ENCODE results near the gene B3GALT2. TPM values are rescaled to one million over a fixed set of nuclear protein-coding genes. Genes with fewer than 3 reads are reported as not detected.

B3GALT2 gene
- total and polyA plus RNA-seq, 10 of the 15 experiments (the other 5 are each of a cell fraction or from before 2014, with no cell fraction given): 0.10 to 0.25 (median 0.14) TPM; not detected in 7

GRCh38 chr1:193216920-193217319 is 30.5 kb upstream of the B3GALT2 start (continued):
- TF ChIP-seq USF1 (IDR thresholded peaks at IDR 0.05; ENCODE audit: borderline replicate concordance, extremely low read length, insufficient read depth, low read depth, low read length) (no peak), SIX5 (IDR thresholded peaks at IDR 0.05; ENCODE audit: low read depth, low read length, severe bottlenecking) (no peak), YBX1 (IDR thresholded peaks at IDR 0.05) (no peak), ZBED1 (IDR thresholded peaks at IDR 0.05; ENCODE audit: borderline replicate concordance) (no peak)

DNA sequence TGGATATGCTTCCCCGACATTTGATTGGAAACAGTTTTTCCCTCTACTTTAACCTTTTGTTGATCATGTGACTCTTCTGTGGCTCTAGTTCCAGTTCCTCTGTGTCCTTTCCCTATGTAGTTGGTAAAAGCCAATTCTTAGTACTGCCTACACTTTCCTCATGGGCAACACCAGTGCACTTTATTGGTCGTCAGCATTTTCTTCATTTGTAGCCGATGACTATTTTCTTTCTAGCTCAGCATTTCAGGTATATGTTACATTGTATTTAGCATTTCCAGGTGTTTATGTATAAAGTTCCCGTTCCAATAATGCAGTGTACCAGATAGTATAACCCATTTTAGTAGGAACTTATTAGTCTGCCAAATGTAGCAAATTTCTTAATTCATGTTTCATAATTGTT is 27.6 kb upstream of the B3GALT2 start:
- intact Hi-C loops (cut with micrococcal nuclease; ENCODE audit: unreplicated experiment): no loop called here
- no peak overlapping the region for H3K4me2 ChIP-seq (ENCODE audit: control insufficient read depth, insufficient read depth)
- 99% methylated on average over 4 of the region's 4 CpGs for WGBS (ENCODE audit: insufficient coverage, insufficient replicate concordance, low lambda C conversion rate, missing lambda C conversion rate)
- ATAC-seq: no peak
- ChIA-PET RAD21 (ENCODE audit: unreplicated experiment) (no interaction called here), POLR2A (no interaction called here), CTCF (no interaction called here), SMC1A (ENCODE audit: uncharacterized antibody, unreplicated experiment) (no interaction called here)
- no peak for DNase-seq (ENCODE audit: low read depth, low spot score)
- in situ Hi-C loops (cut with MboI): no loop called here
- TF ChIP-seq SMARCA5 (IDR thresholded peaks at IDR 0.05): no peak
- TF ChIP-seq, protein P1, sequence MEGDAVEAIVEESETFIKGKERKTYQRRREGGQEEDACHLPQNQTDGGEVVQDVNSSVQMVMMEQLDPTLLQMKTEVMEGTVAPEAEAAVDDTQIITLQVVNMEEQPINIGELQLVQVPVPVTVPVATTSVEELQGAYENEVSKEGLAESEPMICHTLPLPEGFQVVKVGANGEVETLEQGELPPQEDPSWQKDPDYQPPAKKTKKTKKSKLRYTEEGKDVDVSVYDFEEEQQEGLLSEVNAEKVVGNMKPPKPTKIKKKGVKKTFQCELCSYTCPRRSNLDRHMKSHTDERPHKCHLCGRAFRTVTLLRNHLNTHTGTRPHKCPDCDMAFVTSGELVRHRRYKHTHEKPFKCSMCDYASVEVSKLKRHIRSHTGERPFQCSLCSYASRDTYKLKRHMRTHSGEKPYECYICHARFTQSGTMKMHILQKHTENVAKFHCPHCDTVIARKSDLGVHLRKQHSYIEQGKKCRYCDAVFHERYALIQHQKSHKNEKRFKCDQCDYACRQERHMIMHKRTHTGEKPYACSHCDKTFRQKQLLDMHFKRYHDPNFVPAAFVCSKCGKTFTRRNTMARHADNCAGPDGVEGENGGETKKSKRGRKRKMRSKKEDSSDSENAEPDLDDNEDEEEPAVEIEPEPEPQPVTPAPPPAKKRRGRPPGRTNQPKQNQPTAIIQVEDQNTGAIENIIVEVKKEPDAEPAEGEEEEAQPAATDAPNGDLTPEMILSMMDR (IDR thresholded peaks at IDR 0.05 in 2 of 3, conservative IDR thresholded peaks at IDR 0.05 in 1 of 3; ENCODE audit: control insufficient read depth in 2 of 3, extremely low read depth in 1 of 3, insufficient read depth in 1 of 3, low read depth in 3 of 3, low read length in 3 of 3): no peak
- TF ChIP-seq, protein P2, sequence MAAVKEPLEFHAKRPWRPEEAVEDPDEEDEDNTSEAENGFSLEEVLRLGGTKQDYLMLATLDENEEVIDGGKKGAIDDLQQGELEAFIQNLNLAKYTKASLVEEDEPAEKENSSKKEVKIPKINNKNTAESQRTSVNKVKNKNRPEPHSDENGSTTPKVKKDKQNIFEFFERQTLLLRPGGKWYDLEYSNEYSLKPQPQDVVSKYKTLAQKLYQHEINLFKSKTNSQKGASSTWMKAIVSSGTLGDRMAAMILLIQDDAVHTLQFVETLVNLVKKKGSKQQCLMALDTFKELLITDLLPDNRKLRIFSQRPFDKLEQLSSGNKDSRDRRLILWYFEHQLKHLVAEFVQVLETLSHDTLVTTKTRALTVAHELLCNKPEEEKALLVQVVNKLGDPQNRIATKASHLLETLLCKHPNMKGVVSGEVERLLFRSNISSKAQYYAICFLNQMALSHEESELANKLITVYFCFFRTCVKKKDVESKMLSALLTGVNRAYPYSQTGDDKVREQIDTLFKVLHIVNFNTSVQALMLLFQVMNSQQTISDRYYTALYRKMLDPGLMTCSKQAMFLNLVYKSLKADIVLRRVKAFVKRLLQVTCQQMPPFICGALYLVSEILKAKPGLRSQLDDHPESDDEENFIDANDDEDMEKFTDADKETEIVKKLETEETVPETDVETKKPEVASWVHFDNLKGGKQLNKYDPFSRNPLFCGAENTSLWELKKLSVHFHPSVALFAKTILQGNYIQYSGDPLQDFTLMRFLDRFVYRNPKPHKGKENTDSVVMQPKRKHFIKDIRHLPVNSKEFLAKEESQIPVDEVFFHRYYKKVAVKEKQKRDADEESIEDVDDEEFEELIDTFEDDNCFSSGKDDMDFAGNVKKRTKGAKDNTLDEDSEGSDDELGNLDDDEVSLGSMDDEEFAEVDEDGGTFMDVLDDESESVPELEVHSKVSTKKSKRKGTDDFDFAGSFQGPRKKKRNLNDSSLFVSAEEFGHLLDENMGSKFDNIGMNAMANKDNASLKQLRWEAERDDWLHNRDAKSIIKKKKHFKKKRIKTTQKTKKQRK (IDR thresholded peaks at IDR 0.05; ENCODE audit: low read depth, low read length): no peak
- no peak for TF ChIP-seq ZSCAN29 (IDR thresholded peaks at IDR 0.05)
- no peak for TF ChIP-seq SP1 (IDR thresholded peaks at IDR 0.05; ENCODE audit: low read depth, low read length)
- TF ChIP-seq HCFC1 (IDR thresholded peaks at IDR 0.05; ENCODE audit: low read length): no peak
- H3K27me3 ChIP-seq (replicated peaks in 1 of 2; ENCODE audit: control insufficient read depth in 2 of 2, insufficient read depth in 2 of 2, low read length in 1 of 2): no peaks in the 10 kb centered on the region
- BruUV-seq (replicated peaks): no TSS peak
- peaks cover 3 to 6% of the 10 kb centered on the region in 2 experiments; a peak in 3 of 4 replicates for H3K36me3 ChIP-seq (ENCODE audit: control insufficient read depth in 2 of 2, insufficient read depth in 2 of 2, low read length in 1 of 2)
- peaks cover 2% of the 10 kb centered on the region; the same call in 2 of the 3 replicates for H3K9me3 ChIP-seq (replicated peaks; ENCODE audit: control insufficient read depth, insufficient read depth, low read length)
- H3K4me3 ChIP-seq: no peak overlapping the region
- H3K9ac ChIP-seq (ENCODE audit: control insufficient read depth, insufficient read depth, low read length): no peak overlapping the region
- no peak overlapping the region for H3K27ac ChIP-seq (ENCODE audit: control insufficient read depth, insufficient read depth)
- no peak for FAIRE-seq
- H3K79me2 ChIP-seq (ENCODE audit: control insufficient read depth, insufficient read depth, low read length): no peaks in the 10 kb centered on the region; the same call in 1 of the 2 replicates
- H4K20me1 ChIP-seq (ENCODE audit: control insufficient read depth, insufficient read depth): no peaks in the 10 kb centered on the region
- no peak overlapping the region for H2AFZ ChIP-seq (ENCODE audit: control insufficient read depth, low read depth, low read length)
- H3K4me1 ChIP-seq (ENCODE audit: control insufficient read depth, insufficient read depth, low read length): peaks cover 13% of the 10 kb centered on the region

Measured in GM12878 (cell line).